Dendritic cell treated with granulocyte-macrophage colony-stimulating factor and Interleukin-4, amounts not matched to agents 40 ng/mL and 50 ng/mL, for 4 days (primary cell): Measurements from ENCODE around the gene ADAMTSL3.

Experiments used
- H3K27ac Mint-ChIP-seq: one replicate; pipeline ENCODE4 v1.8.0; 2022; ENCODE audit warnings: mild to moderate bottlenecking, mixed read lengths
- H3K27me3 Mint-ChIP-seq: one replicate; pipeline ENCODE4 v1.8.0; 2022; ENCODE audit warnings: mild to moderate bottlenecking, mixed read lengths
- H3K36me3 Mint-ChIP-seq: one replicate; pipeline ENCODE4 v1.8.0; 2022; ENCODE audit warnings: low read depth, mixed read lengths
- H3K4me1 Mint-ChIP-seq: one replicate; pipeline ENCODE4 v1.8.0; 2022; ENCODE audit warnings: low read depth, mixed read lengths
- H3K4me3 Mint-ChIP-seq: one replicate; pipeline ENCODE4 v1.8.0; 2022; ENCODE audit warnings: mild to moderate bottlenecking, moderate library complexity, mixed read lengths
- H3K9me3 Mint-ChIP-seq: one replicate; pipeline ENCODE4 v1.8.0; 2022; ENCODE audit warnings: mixed read lengths
- intact Hi-C: fragments of 100-400 bp; cut with micrococcal nuclease; formaldehyde crosslinking; loops from one replicate; pipeline ENCODE4 v1.15.0; 2022

Gene ADAMTSL3

GRCh38 chr15:83887404-83887803, 233.5 kb downstream of the ADAMTSL3 start:
- no peaks in the 10 kb centered on the region for H3K36me3 Mint-ChIP-seq
- no peak overlapping the region for H3K27ac Mint-ChIP-seq
- H3K27me3 Mint-ChIP-seq, result no peaks in the 10 kb centered on the region
- no peaks in the 10 kb centered on the region for H3K4me1 Mint-ChIP-seq
- intact Hi-C loops, result no loop called here
- no peaks in the 10 kb centered on the region for H3K9me3 Mint-ChIP-seq
- H3K4me3 Mint-ChIP-seq, result no peak overlapping the region

GRCh38 chr15:83887961-83888360, 234.0 kb downstream of the ADAMTSL3 start:
- Mint-ChIP-seq H3K36me3 (no peaks in the 10 kb centered on the region), H3K9me3 (no peaks in the 10 kb centered on the region), H3K27me3 (no peaks in the 10 kb centered on the region), H3K4me3 (no peak overlapping the region), H3K27ac (no peak overlapping the region), H3K4me1 (no peaks in the 10 kb centered on the region)
- intact Hi-C loops, result no loop called here

GRCh38 chr15:83889995-83890394, 236.1 kb downstream of the ADAMTSL3 start:
- Mint-ChIP-seq H3K27ac (no peak overlapping the region), H3K4me1 (no peaks in the 10 kb centered on the region), H3K36me3 (no peaks in the 10 kb centered on the region), H3K9me3 (no peaks in the 10 kb centered on the region), H3K4me3 (no peak overlapping the region), H3K27me3 (no peaks in the 10 kb centered on the region)
- intact Hi-C loops, result no loop called here

- H3K36me3 Mint-ChIP-seq, result no peaks in the 10 kb centered on the region
- no peaks in the 10 kb centered on the region for H3K27me3 Mint-ChIP-seq
- H3K4me1 Mint-ChIP-seq, result no peaks in the 10 kb centered on the region
- H3K27ac Mint-ChIP-seq, result no peak overlapping the region
- H3K4me3 Mint-ChIP-seq, result no peak overlapping the region
- no peaks in the 10 kb centered on the region for H3K9me3 Mint-ChIP-seq
- intact Hi-C loops, result no loop called here
These were observed 236.7 kb downstream of the ADAMTSL3 start for GRCh38 chr15:83890587-83890986.

GRCh38 chr15:83892498-83892897, 238.6 kb downstream of the ADAMTSL3 start:
- Mint-ChIP-seq H3K4me1 (no peaks in the 10 kb centered on the region), H3K36me3 (no peaks in the 10 kb centered on the region), H3K27ac (no peak overlapping the region), H3K27me3 (no peaks in the 10 kb centered on the region), H3K9me3 (no peaks in the 10 kb centered on the region), H3K4me3 (no peak overlapping the region)
- intact Hi-C loops, result no loop called here

GRCh38 chr15:83893308-83893707, 239.4 kb downstream of the ADAMTSL3 start:
- no peaks in the 10 kb centered on the region for H3K4me1 Mint-ChIP-seq
- intact Hi-C loops, result no loop called here
- H3K27ac Mint-ChIP-seq, result no peak overlapping the region
- no peaks in the 10 kb centered on the region for H3K9me3 Mint-ChIP-seq
- no peaks in the 10 kb centered on the region for H3K27me3 Mint-ChIP-seq
- no peaks in the 10 kb centered on the region for H3K36me3 Mint-ChIP-seq
- H3K4me3 Mint-ChIP-seq, result no peak overlapping the region

- no peak overlapping the region for H3K4me3 Mint-ChIP-seq
- no peaks in the 10 kb centered on the region for H3K9me3 Mint-ChIP-seq
- no peak overlapping the region for H3K27ac Mint-ChIP-seq
- no peaks in the 10 kb centered on the region for H3K27me3 Mint-ChIP-seq
- H3K36me3 Mint-ChIP-seq, result no peaks in the 10 kb centered on the region
- intact Hi-C loops, result no loop called here
- H3K4me1 Mint-ChIP-seq, result no peaks in the 10 kb centered on the region
These were observed 243.1 kb downstream of the ADAMTSL3 start for GRCh38 chr15:83897037-83897436.

- Mint-ChIP-seq H3K4me3 (no peak overlapping the region), H3K4me1 (no peaks in the 10 kb centered on the region), H3K27me3 (no peaks in the 10 kb centered on the region), H3K27ac (no peak overlapping the region), H3K36me3 (no peaks in the 10 kb centered on the region), H3K9me3 (no peaks in the 10 kb centered on the region)
- intact Hi-C loops, result no loop called here
These were observed 244.4 kb downstream of the ADAMTSL3 start for GRCh38 chr15:83898361-83898760.

GRCh38 chr15:83899670-83900069, 245.7 kb downstream of the ADAMTSL3 start:
- Mint-ChIP-seq H3K27me3 (no peaks in the 10 kb centered on the region), H3K4me1 (no peaks in the 10 kb centered on the region)

GRCh38 chr15:83904107-83905040, 250.5 kb downstream of the ADAMTSL3 start:
- no peaks in the 10 kb centered on the region for H3K36me3 Mint-ChIP-seq
- H3K27me3 Mint-ChIP-seq, result no peaks in the 10 kb centered on the region
- no peaks in the 10 kb centered on the region for H3K4me1 Mint-ChIP-seq
- intact Hi-C loops, result no loop called here
- H3K9me3 Mint-ChIP-seq, result no peaks in the 10 kb centered on the region
- H3K4me3 Mint-ChIP-seq, result no peak overlapping the region
- H3K27ac Mint-ChIP-seq, result no peak overlapping the region

More at GRCh38 chr15:83899670-83900069, 245.7 kb downstream of the ADAMTSL3 start:
- H3K4me3 Mint-ChIP-seq, result no peak overlapping the region
- intact Hi-C loops, result no loop called here
- H3K27ac Mint-ChIP-seq, result no peak overlapping the region
- H3K36me3 Mint-ChIP-seq, result no peaks in the 10 kb centered on the region
- H3K9me3 Mint-ChIP-seq, result no peaks in the 10 kb centered on the region

GRCh38 chr15:83905556-83906273, 251.8 kb downstream of the ADAMTSL3 start:
- Mint-ChIP-seq H3K4me1 (no peaks in the 10 kb centered on the region), H3K27ac (no peak overlapping the region), H3K9me3 (no peaks in the 10 kb centered on the region), H3K36me3 (no peaks in the 10 kb centered on the region), H3K27me3 (no peaks in the 10 kb centered on the region), H3K4me3 (no peak overlapping the region)
- intact Hi-C loops, result no loop called here

GRCh38 chr15:83911345-83911744, 257.4 kb downstream of the ADAMTSL3 start:
- H3K4me3 Mint-ChIP-seq, result no peak overlapping the region
- intact Hi-C loops, result no loop called here
- no peaks in the 10 kb centered on the region for H3K4me1 Mint-ChIP-seq

GRCh38 chr15:83912343-83912742, 258.4 kb downstream of the ADAMTSL3 start:
- H3K4me1 Mint-ChIP-seq, result no peaks in the 10 kb centered on the region
- H3K4me3 Mint-ChIP-seq, result no peak overlapping the region
- H3K27me3 Mint-ChIP-seq, result no peaks in the 10 kb centered on the region
- no peaks in the 10 kb centered on the region for H3K9me3 Mint-ChIP-seq
- H3K27ac Mint-ChIP-seq, result no peak overlapping the region
- intact Hi-C loops, result no loop called here
- no peaks in the 10 kb centered on the region for H3K36me3 Mint-ChIP-seq

More at GRCh38 chr15:83911345-83911744, 257.4 kb downstream of the ADAMTSL3 start:
- Mint-ChIP-seq H3K27me3 (no peaks in the 10 kb centered on the region), H3K9me3 (no peaks in the 10 kb centered on the region), H3K27ac (no peak overlapping the region), H3K36me3 (no peaks in the 10 kb centered on the region)

- Mint-ChIP-seq H3K4me1 (no peaks in the 10 kb centered on the region), H3K36me3 (no peaks in the 10 kb centered on the region), H3K9me3 (no peaks in the 10 kb centered on the region), H3K27me3 (no peaks in the 10 kb centered on the region), H3K4me3 (no peak overlapping the region), H3K27ac (no peak overlapping the region)
- intact Hi-C loops, result no loop called here
These were observed 259.2 kb downstream of the ADAMTSL3 start for GRCh38 chr15:83913034-83913632.
